ENCODE measurements around the gene LMX1B.

DNA sequence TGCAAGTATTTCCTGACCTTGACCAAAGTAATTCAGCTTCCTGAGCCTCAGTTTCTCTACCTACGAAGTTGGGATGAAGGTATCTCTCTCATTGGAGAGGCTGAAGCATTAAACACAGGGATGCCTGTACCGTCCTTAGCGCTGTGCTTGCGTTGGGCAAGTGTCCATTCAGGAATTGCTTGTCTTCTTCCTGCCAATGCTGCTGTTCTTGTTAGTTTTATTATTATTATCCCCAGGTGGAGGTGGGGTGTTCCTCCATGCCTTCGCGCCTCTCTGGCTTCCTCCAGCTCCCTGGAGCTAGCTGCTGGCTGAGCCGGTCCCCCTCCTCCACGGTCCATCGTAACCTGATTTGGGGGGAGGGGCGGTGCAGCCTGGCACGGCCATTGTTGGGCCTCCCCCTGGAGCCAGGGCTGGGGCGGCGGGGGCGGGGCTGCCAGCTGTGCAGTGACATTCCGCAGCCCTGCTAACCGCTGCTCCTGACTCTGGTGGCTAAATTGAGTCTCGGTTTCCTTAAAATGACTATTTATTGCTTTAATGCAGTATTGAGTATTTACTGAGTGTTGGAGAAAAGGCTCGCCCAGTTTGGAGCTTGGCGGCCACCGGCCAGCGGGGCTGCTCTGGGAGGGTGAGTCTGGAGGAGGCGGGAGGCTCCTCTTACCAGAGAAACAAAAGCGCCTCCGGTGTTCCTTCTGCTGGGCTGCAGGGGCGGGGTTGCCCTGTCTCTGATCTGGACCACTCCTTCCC is 51.3 kb downstream of the LMX1B start:
- TF ChIP-seq, protein P1, sequence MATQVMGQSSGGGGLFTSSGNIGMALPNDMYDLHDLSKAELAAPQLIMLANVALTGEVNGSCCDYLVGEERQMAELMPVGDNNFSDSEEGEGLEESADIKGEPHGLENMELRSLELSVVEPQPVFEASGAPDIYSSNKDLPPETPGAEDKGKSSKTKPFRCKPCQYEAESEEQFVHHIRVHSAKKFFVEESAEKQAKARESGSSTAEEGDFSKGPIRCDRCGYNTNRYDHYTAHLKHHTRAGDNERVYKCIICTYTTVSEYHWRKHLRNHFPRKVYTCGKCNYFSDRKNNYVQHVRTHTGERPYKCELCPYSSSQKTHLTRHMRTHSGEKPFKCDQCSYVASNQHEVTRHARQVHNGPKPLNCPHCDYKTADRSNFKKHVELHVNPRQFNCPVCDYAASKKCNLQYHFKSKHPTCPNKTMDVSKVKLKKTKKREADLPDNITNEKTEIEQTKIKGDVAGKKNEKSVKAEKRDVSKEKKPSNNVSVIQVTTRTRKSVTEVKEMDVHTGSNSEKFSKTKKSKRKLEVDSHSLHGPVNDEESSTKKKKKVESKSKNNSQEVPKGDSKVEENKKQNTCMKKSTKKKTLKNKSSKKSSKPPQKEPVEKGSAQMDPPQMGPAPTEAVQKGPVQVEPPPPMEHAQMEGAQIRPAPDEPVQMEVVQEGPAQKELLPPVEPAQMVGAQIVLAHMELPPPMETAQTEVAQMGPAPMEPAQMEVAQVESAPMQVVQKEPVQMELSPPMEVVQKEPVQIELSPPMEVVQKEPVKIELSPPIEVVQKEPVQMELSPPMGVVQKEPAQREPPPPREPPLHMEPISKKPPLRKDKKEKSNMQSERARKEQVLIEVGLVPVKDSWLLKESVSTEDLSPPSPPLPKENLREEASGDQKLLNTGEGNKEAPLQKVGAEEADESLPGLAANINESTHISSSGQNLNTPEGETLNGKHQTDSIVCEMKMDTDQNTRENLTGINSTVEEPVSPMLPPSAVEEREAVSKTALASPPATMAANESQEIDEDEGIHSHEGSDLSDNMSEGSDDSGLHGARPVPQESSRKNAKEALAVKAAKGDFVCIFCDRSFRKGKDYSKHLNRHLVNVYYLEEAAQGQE (IDR thresholded peaks at IDR 0.05; ENCODE audit: insufficient read depth in 1 of 2, low read depth in 2 of 2, low read length in 1 of 2): no peak
- TF ChIP-seq, protein P2, sequence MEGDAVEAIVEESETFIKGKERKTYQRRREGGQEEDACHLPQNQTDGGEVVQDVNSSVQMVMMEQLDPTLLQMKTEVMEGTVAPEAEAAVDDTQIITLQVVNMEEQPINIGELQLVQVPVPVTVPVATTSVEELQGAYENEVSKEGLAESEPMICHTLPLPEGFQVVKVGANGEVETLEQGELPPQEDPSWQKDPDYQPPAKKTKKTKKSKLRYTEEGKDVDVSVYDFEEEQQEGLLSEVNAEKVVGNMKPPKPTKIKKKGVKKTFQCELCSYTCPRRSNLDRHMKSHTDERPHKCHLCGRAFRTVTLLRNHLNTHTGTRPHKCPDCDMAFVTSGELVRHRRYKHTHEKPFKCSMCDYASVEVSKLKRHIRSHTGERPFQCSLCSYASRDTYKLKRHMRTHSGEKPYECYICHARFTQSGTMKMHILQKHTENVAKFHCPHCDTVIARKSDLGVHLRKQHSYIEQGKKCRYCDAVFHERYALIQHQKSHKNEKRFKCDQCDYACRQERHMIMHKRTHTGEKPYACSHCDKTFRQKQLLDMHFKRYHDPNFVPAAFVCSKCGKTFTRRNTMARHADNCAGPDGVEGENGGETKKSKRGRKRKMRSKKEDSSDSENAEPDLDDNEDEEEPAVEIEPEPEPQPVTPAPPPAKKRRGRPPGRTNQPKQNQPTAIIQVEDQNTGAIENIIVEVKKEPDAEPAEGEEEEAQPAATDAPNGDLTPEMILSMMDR (IDR thresholded peaks at IDR 0.05): no peak
- no peak for TF ChIP-seq POLR2AphosphoS5 (IDR thresholded peaks at IDR 0.05; ENCODE audit: low read depth, low read length)
